ENCODE data around the gene SIM2.

Gene SIM2

DNA sequence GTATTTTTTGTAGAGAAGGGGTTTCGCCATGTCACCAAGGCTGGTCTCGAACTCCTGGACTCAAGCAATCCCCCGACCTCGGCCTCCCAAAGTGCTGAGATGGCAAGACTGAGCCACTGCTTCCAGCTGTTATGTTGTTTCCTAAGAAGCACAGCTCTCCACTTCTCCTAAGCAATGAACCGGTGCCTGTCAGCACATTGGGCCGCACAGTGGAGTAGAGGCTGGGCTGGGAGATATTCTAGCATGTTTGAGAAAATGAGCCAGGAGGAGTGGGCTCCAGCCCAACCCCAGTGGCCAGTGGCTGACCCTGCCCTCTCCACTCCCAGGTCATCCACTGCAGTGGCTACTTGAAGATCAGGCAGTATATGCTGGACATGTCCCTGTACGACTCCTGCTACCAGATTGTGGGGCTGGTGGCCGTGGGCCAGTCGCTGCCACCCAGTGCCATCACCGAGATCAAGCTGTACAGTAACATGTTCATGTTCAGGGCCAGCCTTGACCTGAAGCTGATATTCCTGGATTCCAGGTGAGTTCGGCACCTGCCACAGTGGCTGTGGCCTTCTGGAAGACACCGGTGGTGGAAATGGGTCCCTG lies 27.0 kb downstream of the SIM2 start:
- DNase-seq = no peak
- Histone ChIP-seq H3K9ac (ENCODE audit: low read depth, low read length) (no peak overlapping the region), H3K4me2 (ENCODE audit: insufficient read depth, low read length) (no peak overlapping the region), H3K27me3 (ENCODE audit: insufficient read depth, low read length, poor library complexity) (no peaks in the 10 kb centered on the region), H3K9me3 (ENCODE audit: insufficient read depth, low read length, severe bottlenecking) (no peaks in the 10 kb centered on the region), H3K4me1 (ENCODE audit: insufficient read depth, low read length) (no peaks in the 10 kb centered on the region), H4K20me1 (ENCODE audit: insufficient read depth, low read length) (no peaks in the 10 kb centered on the region), H3K36me3 (ENCODE audit: insufficient read depth, low read length) (no peaks in the 10 kb centered on the region), H3K4me3 (ENCODE audit: low read depth in 1 of 2, low read length in 2 of 2) (no peak overlapping the region), H3K27ac (ENCODE audit: low read length) (no peak overlapping the region), H3K79me2 (ENCODE audit: insufficient read depth, low read length) (no peaks in the 10 kb centered on the region), H2AFZ (ENCODE audit: low read depth, low read length) (no peak overlapping the region)
- no peak for ATAC-seq (ENCODE audit: insufficient read depth, low read depth)
- no peak for TF ChIP-seq CTCF (IDR thresholded peaks at IDR 0.05; ENCODE audit: borderline replicate concordance, extremely low read depth, low read length, poor library complexity, severe bottlenecking)
- no peak for TF ChIP-seq EZH2 (IDR thresholded peaks at IDR 0.05; ENCODE audit: borderline replicate concordance, low read depth, low read length, severe bottlenecking)

DNA sequence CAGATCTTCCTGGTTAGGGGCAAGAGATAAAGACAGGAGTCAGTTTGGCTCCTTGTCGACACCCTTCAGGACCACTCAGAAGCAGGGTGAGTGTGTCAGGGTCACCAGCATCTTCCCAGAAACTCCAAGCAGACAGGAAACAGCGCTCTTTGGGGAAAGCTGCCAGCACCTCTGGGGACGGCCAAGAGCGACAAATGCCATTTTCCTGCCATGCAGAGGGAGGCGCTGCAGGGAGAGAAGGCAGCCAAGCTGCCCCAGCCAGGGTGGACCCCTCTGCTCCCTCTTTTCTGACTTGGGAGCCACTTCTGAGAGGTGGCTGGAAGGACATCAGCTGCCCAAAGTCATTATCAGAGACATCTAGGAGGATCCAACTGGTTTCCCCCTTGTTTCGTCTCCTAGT lies 29.0 kb downstream of the SIM2 start:
- no peak overlapping the region for H3K4me3 ChIP-seq (ENCODE audit: low read depth in 1 of 2, low read length in 2 of 2)
- no peak overlapping the region for H3K4me2 ChIP-seq (ENCODE audit: insufficient read depth, low read length)
- DNase-seq (no peak), ATAC-seq (ENCODE audit: insufficient read depth, low read depth) (no peak)
- H3K4me1 ChIP-seq (ENCODE audit: insufficient read depth, low read length) = no peaks in the 10 kb centered on the region
- H3K27me3 ChIP-seq (ENCODE audit: insufficient read depth, low read length, poor library complexity) = no peaks in the 10 kb centered on the region
- H3K9me3 ChIP-seq (ENCODE audit: insufficient read depth, low read length, severe bottlenecking) = no peaks in the 10 kb centered on the region
- no peak overlapping the region for H3K9ac ChIP-seq (ENCODE audit: low read depth, low read length)
- H3K27ac ChIP-seq (ENCODE audit: low read length) = no peak overlapping the region
- no peak for TF ChIP-seq EZH2 (IDR thresholded peaks at IDR 0.05; ENCODE audit: borderline replicate concordance, low read depth, low read length, severe bottlenecking)
- TF ChIP-seq CTCF (IDR thresholded peaks at IDR 0.05; ENCODE audit: borderline replicate concordance, extremely low read depth, low read length, poor library complexity, severe bottlenecking) = no peak
- no peaks in the 10 kb centered on the region for H3K36me3 ChIP-seq (ENCODE audit: insufficient read depth, low read length)
- H2AFZ ChIP-seq (ENCODE audit: low read depth, low read length) = no peak overlapping the region
- no peaks in the 10 kb centered on the region for H3K79me2 ChIP-seq (ENCODE audit: insufficient read depth, low read length)
- H4K20me1 ChIP-seq (ENCODE audit: insufficient read depth, low read length) = no peaks in the 10 kb centered on the region

DNA sequence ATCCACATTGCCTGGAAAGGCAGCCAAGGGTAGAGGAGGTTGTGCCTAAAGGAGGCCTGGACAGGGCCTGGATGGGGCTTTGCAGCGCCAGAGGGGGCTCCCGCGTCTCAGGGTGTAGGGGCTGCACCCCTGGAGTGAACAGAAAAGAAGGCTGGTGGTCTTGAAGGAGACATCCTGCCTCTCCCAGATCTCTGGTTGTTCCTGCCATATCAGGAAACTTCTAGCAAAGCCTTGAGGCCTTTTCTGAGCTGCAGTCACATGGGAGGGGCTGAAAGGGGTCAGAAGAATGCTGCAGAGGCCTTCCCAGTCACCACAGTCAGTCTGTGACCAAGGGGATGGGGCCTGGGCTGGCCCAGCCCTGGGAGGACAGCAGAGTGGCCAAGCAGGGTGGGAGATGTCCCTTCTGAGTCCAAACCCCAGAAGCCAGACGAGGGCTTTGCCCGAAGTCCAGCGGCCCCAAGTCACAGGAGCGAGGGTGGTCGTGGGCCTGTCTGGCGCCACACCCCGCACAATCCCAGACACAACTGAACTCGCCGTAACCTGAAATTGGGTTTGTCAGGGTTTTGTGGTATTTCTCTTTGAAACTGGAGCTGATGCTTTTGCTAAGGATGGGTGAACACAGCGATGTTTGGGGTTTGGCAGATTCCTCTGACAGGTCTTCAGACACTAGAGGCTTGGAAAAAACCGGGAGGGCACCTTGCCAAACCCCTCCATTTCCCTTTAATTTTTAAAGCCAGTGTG lies 29.6 kb downstream of the SIM2 start:
- H3K4me1 ChIP-seq (ENCODE audit: insufficient read depth, low read length) = no peaks in the 10 kb centered on the region
- H3K27ac ChIP-seq (ENCODE audit: low read length) = no peak overlapping the region
- H3K9ac ChIP-seq (ENCODE audit: low read depth, low read length) = no peak overlapping the region
- no peak overlapping the region for H2AFZ ChIP-seq (ENCODE audit: low read depth, low read length)
- no peaks in the 10 kb centered on the region for H3K36me3 ChIP-seq (ENCODE audit: insufficient read depth, low read length)
- H3K4me2 ChIP-seq (ENCODE audit: insufficient read depth, low read length) = no peak overlapping the region
- no peak for TF ChIP-seq CTCF (IDR thresholded peaks at IDR 0.05; ENCODE audit: borderline replicate concordance, extremely low read depth, low read length, poor library complexity, severe bottlenecking)
- no peak for TF ChIP-seq EZH2 (IDR thresholded peaks at IDR 0.05; ENCODE audit: borderline replicate concordance, low read depth, low read length, severe bottlenecking)
- no peak overlapping the region for H3K4me3 ChIP-seq (ENCODE audit: low read depth in 1 of 2, low read length in 2 of 2)
- DNase-seq = no peak
- no peaks in the 10 kb centered on the region for H3K27me3 ChIP-seq (ENCODE audit: insufficient read depth, low read length, poor library complexity)
- no peaks in the 10 kb centered on the region for H3K9me3 ChIP-seq (ENCODE audit: insufficient read depth, low read length, severe bottlenecking)
- H4K20me1 ChIP-seq (ENCODE audit: insufficient read depth, low read length) = no peaks in the 10 kb centered on the region
- no peak for ATAC-seq (ENCODE audit: insufficient read depth, low read depth)
- H3K79me2 ChIP-seq (ENCODE audit: insufficient read depth, low read length) = no peaks in the 10 kb centered on the region

Measured in DND-41 (cell line).